Fibroblast of mammary gland (primary cell): ENCODE measurements around the gene UBE2G1.
A peak's percentile ranks its signal among the peaks of the same experiment; 100 is the strongest.
"Not testable (repeated sequence)": the region's sequence is repeated elsewhere in the genome, so short reads cannot be mapped to it uniquely, and the experiment has no call there.

ENCODE experiments used
- DNase-seq: peaks from one replicate; pipeline ENCODE4 v3.0.0-alpha.2; 2010; ENCODE audit warnings: low read depth
- H3K4me3 ChIP-seq: 2 replicates; pipeline ENCODE4 v1.5.1; 2011; ENCODE audit warnings: low read depth, mild to moderate bottlenecking, low read length, moderate library complexity; ENCODE audit not compliant: control insufficient read depth
- TF ChIP-seq, protein P1 (sequence below): conservative IDR thresholded peaks from 2 replicates; pipeline ENCODE4 v1.5.1; 2011; ENCODE audit warnings: low read depth, low read length, inconsistent platforms; ENCODE audit not compliant: control insufficient read depth, insufficient read depth

The UBE2G1 gene

GRCh38 chr17:4362141-4362540 is 4.3 kb downstream of the UBE2G1 start:
- peak; percentile 25 for DNase-seq
- no peak overlapping the region for H3K4me3 ChIP-seq
- TF ChIP-seq, protein P1, sequence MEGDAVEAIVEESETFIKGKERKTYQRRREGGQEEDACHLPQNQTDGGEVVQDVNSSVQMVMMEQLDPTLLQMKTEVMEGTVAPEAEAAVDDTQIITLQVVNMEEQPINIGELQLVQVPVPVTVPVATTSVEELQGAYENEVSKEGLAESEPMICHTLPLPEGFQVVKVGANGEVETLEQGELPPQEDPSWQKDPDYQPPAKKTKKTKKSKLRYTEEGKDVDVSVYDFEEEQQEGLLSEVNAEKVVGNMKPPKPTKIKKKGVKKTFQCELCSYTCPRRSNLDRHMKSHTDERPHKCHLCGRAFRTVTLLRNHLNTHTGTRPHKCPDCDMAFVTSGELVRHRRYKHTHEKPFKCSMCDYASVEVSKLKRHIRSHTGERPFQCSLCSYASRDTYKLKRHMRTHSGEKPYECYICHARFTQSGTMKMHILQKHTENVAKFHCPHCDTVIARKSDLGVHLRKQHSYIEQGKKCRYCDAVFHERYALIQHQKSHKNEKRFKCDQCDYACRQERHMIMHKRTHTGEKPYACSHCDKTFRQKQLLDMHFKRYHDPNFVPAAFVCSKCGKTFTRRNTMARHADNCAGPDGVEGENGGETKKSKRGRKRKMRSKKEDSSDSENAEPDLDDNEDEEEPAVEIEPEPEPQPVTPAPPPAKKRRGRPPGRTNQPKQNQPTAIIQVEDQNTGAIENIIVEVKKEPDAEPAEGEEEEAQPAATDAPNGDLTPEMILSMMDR, result no peak

GRCh38 chr17:4358154-4358553 is 8.3 kb downstream of the UBE2G1 start:
- DNase-seq, result no peak
- no peak overlapping the region for H3K4me3 ChIP-seq
- TF ChIP-seq, protein P1, result no peak

- TF ChIP-seq, protein P1, result no peak
- no peak for DNase-seq
- H3K4me3 ChIP-seq, result no peak overlapping the region
Measured at GRCh38 chr17:4357671-4358070, 8.8 kb downstream of the UBE2G1 start.

DNA sequence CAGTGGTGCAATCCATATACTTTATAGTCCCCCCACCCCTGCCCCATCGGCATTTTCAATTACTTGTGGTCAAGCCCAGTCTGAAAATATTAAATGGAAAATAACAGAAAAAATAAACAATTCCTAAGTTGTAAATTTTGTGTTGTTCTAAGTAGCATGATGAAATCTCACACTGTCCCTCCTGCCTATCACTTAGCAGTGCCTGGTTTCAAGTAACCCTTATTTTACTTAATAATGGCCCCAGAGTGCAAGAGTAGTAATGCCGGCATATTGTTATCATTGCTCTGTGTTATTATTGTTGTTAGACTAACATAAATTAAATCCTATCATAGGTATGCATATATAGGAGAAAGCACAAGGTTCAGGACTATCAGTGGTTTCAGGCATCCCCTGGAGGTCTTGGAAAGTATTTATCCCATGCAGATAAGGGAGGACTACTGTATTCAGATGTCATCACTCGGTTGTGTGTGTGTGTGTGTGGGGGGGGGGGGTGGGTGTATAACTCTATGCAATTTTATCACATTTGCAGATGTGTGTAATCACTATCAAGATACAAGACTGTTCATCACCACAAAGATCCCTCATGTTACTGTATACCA is 9.3 kb downstream of the UBE2G1 start:
- H3K4me3 ChIP-seq, result no peak overlapping the region
- TF ChIP-seq, protein P1, result no peak
- no peak for DNase-seq

- H3K4me3 ChIP-seq, result no peak overlapping the region
- TF ChIP-seq, protein P1, result no peak
- no peak for DNase-seq
Measured at GRCh38 chr17:4354862-4355514, 11.5 kb downstream of the UBE2G1 start.

- no peak overlapping the region for H3K4me3 ChIP-seq
- TF ChIP-seq, protein P1, result no peak
- DNase-seq, result no peak
Measured at GRCh38 chr17:4354206-4354605, 12.3 kb downstream of the UBE2G1 start.

DNA sequence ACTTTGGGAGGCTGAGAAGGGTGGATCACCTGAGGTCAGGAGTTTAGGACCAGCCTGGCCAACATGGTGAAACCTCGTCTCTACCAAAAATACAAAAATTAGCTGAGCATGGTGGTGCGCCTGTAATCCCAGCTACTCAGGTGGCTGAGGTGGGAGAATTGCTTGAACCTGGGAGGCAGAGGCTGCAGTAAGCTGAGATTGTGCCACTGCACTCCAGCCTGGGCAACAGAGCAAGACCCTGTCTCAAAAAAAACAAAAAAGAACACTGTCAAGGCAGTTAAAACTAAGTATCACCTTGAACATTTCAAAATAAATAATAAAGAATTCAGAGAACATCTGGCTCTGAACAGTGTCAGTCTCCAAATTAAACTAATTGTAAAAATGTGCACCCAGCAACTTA is 16.3 kb downstream of the UBE2G1 start:
- not testable (repeated sequence) for DNase-seq, H3K4me3 ChIP-seq
